Prostate gland (tissue), 2 donors: ENCODE results near the gene VPS16.

Experiments
- CTCF ChIP-seq, 4 experiments: fragments of 200-600 bp in 2 of 4; fragments of 450-650 bp in 2 of 4; sonication (generic) in 2 of 4; IDR thresholded peaks; 1 replicate in 3 of 4; 2 replicates in 1 of 4; pipeline ENCODE4 v1.5.1; 2016 to 2019; ENCODE audit warnings: antibody characterized with exemption in 4 of 4, mild to moderate bottlenecking in 2 of 4, moderate library complexity in 2 of 4
- POLR2A ChIP-seq: fragments of 450-650 bp; IDR thresholded peaks from one replicate; pipeline ENCODE4 v1.6.1; 2016; ENCODE audit warnings: antibody characterized with exemption, mild to moderate bottlenecking
- POLR2AphosphoS5 ChIP-seq: sonication (generic); formaldehyde crosslinking; IDR thresholded peaks from one replicate; pipeline ENCODE4 v1.6.1; 2017; ENCODE audit warnings: antibody characterized with exemption

GRCh38 chr20:2900845-2901592 lies 60.5 kb downstream of the VPS16 start:
- TF ChIP-seq CTCF (IDR thresholded peaks at IDR 0.05) (no peak), POLR2A (no peak), POLR2AphosphoS5 (no peak)
